GM08714 (cell line): Measurements from ENCODE around the gene CCDC85B.

Source experiments
- H3K4me3 ChIP-seq: fragments of 200-500 bp; sonication (Bioruptor generic); 2 replicates; pipeline ENCODE4 v1.5.1; 2014; ENCODE audit warnings: mild to moderate bottlenecking, low read length, inconsistent platforms
- ZNF274 ChIP-seq: IDR thresholded peaks from 2 replicates; pipeline ENCODE4 v1.6.1; 2012; ENCODE audit warnings: mild to moderate bottlenecking, low read depth, low read length

CCDC85B gene

GRCh38 chr11:65861533-65862183 lies 28.8 kb upstream of the CCDC85B start:
- TF ChIP-seq ZNF274, result no peak
- peak overlapping the region; percentile 82 for H3K4me3 ChIP-seq

- H3K4me3 ChIP-seq, result no peak overlapping the region; the same call in 1 of the 2 replicates
- TF ChIP-seq ZNF274, result no peak
Measured at GRCh38 chr11:65862191-65862735, 28.2 kb upstream of the CCDC85B start.

- H3K4me3 ChIP-seq, result no peak overlapping the region
- no peak for TF ChIP-seq ZNF274
Measured at GRCh38 chr11:65862941-65863888, 27.3 kb upstream of the CCDC85B start.

- no peak for TF ChIP-seq ZNF274
- H3K4me3 ChIP-seq, result no peak overlapping the region
Measured at GRCh38 chr11:65863889-65864705, 26.4 kb upstream of the CCDC85B start.

- H3K4me3 ChIP-seq, result no peak overlapping the region
- no peak for TF ChIP-seq ZNF274
Measured at GRCh38 chr11:65864706-65865471, 25.6 kb upstream of the CCDC85B start.

GRCh38 chr11:65865550-65866172 lies 24.8 kb upstream of the CCDC85B start:
- no peak overlapping the region for H3K4me3 ChIP-seq
- no peak for TF ChIP-seq ZNF274

- no peak overlapping the region for H3K4me3 ChIP-seq
- no peak for TF ChIP-seq ZNF274
Measured at GRCh38 chr11:65866509-65867283, 23.8 kb upstream of the CCDC85B start.

GRCh38 chr11:65867284-65868071 lies 23.0 kb upstream of the CCDC85B start:
- no peak overlapping the region for H3K4me3 ChIP-seq
- TF ChIP-seq ZNF274, result no peak

- TF ChIP-seq ZNF274, result no peak
- no peak overlapping the region for H3K4me3 ChIP-seq
Measured at GRCh38 chr11:65868076-65868667, 22.3 kb upstream of the CCDC85B start.

GRCh38 chr11:65868907-65869306 lies 21.6 kb upstream of the CCDC85B start:
- no peak overlapping the region for H3K4me3 ChIP-seq

GRCh38 chr11:65869643-65870306 lies 20.7 kb upstream of the CCDC85B start:
- no peak for TF ChIP-seq ZNF274
- no peak overlapping the region for H3K4me3 ChIP-seq

More at GRCh38 chr11:65868907-65869306, 21.6 kb upstream of the CCDC85B start:
- no peak for TF ChIP-seq ZNF274
